ENCODE measurements around the gene APBB1IP.

DNA sequence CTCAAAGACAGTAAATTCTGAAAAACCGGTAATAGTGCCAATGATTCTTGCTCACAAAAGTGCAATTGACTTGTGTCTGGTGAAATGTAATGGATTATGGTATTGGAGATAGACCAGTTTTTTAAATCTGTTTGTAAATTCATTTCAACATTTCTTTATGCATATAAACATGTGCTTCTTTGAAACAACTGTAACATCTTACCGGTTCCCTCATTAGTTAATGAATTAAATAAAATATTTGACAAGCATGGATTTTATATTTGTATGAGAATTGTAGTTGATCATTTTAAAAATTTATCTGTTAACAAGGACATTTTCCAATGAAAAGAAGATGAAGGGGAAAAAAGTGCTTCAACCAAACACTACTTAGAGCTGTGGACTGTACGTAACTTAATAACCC is 21.0 kb upstream of the APBB1IP start:
- TF ChIP-seq YY1 (IDR thresholded peaks at IDR 0.05; ENCODE audit: insufficient read depth, insufficient read length) = no peak
- TF ChIP-seq ZNF274 (IDR thresholded peaks at IDR 0.05; ENCODE audit: low read depth, low read length) = no peak
